GM10266 (cell line): Measurements from ENCODE around the gene SIGLEC9.

Experiments
- DNase-seq: peaks from one replicate; pipeline ENCODE4 v3.0.0; 2012; ENCODE audit errors: extremely low spot score
- TF ChIP-seq, protein P1 (sequence below): IDR thresholded peaks from 2 replicates; pipeline ENCODE4 v1.5.1; 2012; ENCODE audit warnings: mild to moderate bottlenecking, low read depth; ENCODE audit not compliant: control insufficient read depth, insufficient read depth; ENCODE audit errors: missing control alignments

Gene SIGLEC9

DNA sequence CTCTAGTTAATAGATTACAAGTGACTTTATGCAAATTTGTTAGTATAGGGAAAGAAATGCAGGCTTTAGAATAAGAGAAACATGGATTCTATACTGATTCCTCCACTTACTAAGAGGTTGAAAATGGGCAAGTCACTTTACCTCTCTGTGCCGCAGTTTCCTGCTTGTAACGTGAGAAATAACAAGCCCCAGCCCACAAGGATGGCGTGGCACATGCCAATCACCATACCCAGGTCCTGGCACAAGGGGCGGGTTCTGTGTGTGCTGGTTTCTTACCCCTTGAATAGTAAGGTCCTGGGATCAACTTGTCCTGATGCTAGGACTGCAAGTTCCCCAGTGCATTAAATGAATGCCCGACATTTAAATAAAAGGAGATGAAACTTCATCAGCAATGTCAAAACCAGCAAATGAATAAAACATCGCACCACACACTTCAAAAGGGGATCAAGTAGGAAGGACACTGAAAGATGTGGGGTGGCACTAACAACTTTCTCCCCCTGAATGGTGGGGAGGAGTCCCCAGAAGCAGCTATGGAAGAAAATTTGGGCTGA lies 7.9 kb upstream of the SIGLEC9 start:
- TF ChIP-seq, protein P1, sequence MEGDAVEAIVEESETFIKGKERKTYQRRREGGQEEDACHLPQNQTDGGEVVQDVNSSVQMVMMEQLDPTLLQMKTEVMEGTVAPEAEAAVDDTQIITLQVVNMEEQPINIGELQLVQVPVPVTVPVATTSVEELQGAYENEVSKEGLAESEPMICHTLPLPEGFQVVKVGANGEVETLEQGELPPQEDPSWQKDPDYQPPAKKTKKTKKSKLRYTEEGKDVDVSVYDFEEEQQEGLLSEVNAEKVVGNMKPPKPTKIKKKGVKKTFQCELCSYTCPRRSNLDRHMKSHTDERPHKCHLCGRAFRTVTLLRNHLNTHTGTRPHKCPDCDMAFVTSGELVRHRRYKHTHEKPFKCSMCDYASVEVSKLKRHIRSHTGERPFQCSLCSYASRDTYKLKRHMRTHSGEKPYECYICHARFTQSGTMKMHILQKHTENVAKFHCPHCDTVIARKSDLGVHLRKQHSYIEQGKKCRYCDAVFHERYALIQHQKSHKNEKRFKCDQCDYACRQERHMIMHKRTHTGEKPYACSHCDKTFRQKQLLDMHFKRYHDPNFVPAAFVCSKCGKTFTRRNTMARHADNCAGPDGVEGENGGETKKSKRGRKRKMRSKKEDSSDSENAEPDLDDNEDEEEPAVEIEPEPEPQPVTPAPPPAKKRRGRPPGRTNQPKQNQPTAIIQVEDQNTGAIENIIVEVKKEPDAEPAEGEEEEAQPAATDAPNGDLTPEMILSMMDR, result no peak
- no peak for DNase-seq

DNA sequence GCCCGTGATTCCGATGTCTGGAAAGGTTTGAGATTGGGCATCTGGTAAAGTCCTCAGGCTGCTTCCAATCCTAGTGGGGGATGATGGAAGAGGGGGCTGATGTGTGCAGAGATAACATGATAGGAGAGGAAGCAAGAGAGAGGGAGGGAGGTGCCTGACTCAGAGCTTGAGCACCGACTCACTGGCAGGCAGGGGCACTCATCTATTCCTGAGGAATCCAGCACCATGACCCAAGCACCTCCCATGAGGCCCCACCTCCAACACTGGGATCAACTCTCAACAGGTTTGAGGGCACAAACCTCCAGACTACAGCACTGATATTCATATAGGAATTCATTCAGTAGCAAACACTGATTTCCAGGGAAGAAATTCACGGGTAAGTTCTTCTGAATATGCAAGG lies 5.6 kb upstream of the SIGLEC9 start:
- TF ChIP-seq, protein P1, result no peak
- no peak for DNase-seq

DNA sequence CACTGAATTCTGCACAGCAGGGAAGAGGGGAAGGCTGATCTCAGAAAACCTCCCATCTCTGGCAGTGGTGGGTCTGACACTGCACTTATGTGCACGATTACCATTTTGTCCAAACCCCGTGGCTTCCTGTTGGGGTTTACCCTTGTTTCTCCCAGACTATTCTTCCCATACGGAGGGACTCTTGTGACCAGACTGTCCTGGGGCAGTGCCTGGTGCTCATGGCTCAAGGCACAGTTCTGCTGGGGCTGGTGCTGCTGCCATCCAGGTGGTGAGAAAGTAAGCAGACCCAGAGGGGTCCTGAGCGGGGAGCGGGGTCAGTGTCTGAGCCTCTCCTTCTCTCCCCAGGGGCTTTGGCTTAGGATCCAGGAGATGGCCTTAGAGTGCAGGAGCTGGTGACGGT lies 5.1 kb upstream of the SIGLEC9 start:
- TF ChIP-seq, protein P1, result no peak
- no peak for DNase-seq

DNA sequence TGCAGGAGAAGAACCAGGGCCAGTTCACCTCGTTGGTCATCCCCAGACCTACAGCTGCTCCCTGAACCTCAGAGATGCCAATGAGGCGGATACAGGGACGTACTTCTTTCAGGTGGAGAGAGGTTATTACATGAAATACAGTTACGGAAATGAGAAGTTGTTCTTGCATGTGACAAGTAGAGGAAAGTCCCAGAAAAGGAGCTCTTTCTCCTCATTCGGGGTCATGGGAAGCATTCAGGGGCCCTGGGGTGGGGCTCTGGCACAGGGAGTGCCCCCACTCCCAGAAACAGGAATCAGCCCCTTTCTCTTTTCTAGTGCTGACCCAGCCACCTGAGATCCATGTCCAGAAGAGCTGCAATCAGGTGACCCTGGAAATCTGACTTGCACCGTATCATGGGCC lies 4.5 kb upstream of the SIGLEC9 start:
- no peak for DNase-seq
- TF ChIP-seq, protein P1, result no peak

DNA sequence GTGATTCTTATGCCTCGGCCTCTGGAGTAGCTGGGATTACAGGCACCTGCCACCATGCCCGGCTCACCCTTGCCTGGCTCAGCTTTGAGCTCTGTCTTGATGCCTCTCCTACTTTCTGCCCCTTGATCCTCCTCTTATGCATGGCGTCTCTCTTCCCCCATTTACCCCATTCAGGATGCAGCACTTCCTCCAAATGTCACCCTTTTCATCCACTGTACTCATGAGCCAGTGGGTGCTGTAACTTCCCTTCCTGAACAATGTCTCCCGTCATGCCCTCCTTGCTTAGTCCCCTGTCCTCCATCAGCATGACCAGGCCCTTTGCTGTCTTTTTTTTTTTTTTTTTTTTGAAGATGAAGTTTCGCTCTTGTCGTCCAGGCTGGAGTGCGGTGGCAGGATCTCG lies 3.4 kb upstream of the SIGLEC9 start:
- TF ChIP-seq, protein P1, result no peak
- DNase-seq, result no peak

- TF ChIP-seq, protein P1, result no peak
- no peak for DNase-seq
These were observed 2.4 kb upstream of the SIGLEC9 start for GRCh38 chr19:51122112-51122981.

GRCh38 chr19:51123381-51123800 lies 1.3 kb upstream of the SIGLEC9 start:
- TF ChIP-seq, protein P1, result no peak
- DNase-seq, result no peak
